Brain pericyte (primary cell): ENCODE measurements around the gene TOX3.

Experiments used
- DNase-seq: peaks from one replicate; pipeline ENCODE4 v3.0.0-alpha.2; 2012; ENCODE audit warnings: low read depth, low spot score

TOX3 gene

GRCh38 chr16:52451971-52452421, 94.9 kb downstream of the TOX3 start:
- no peak for DNase-seq

GRCh38 chr16:52450916-52451315, 96.0 kb downstream of the TOX3 start:
- no peak for DNase-seq

- no peak for DNase-seq
Observed at GRCh38 chr16:52450241-52450640, 96.7 kb downstream of the TOX3 start.

GRCh38 chr16:52446080-52446479, 100.9 kb downstream of the TOX3 start:
- DNase-seq: no peak

GRCh38 chr16:52441886-52442285, 105.1 kb downstream of the TOX3 start:
- no peak for DNase-seq

GRCh38 chr16:52440248-52440647, 106.7 kb downstream of the TOX3 start:
- DNase-seq: no peak

GRCh38 chr16:52439750-52440149, 107.2 kb downstream of the TOX3 start:
- DNase-seq: no peak

- no peak for DNase-seq
Observed at GRCh38 chr16:52439171-52439701, 107.7 kb downstream of the TOX3 start.

- DNase-seq: no peak
Observed at GRCh38 chr16:52437277-52437670, 109.7 kb downstream of the TOX3 start.

- DNase-seq: no peak
Observed at GRCh38 chr16:52436339-52437276, 110.3 kb downstream of the TOX3 start.

- DNase-seq: no peak
Observed at GRCh38 chr16:52434224-52434623, 112.7 kb downstream of the TOX3 start.

GRCh38 chr16:52433643-52434042, 113.3 kb downstream of the TOX3 start:
- no peak for DNase-seq

- no peak for DNase-seq
Observed at GRCh38 chr16:52424591-52424990, 122.4 kb downstream of the TOX3 start.

GRCh38 chr16:52422307-52422706, 124.6 kb downstream of the TOX3 start:
- DNase-seq: no peak

- no peak for DNase-seq
Observed at GRCh38 chr16:52418201-52418600, 128.7 kb downstream of the TOX3 start.

GRCh38 chr16:52416888-52417287, 130.1 kb downstream of the TOX3 start:
- no peak for DNase-seq

- no peak for DNase-seq
Observed at GRCh38 chr16:52411011-52411410, 135.9 kb downstream of the TOX3 start.

- DNase-seq: no peak
Observed at GRCh38 chr16:52408191-52408845, 138.6 kb downstream of the TOX3 start.

GRCh38 chr16:52407778-52408177, 139.2 kb downstream of the TOX3 start:
- DNase-seq: no peak

GRCh38 chr16:52405441-52405840, 141.5 kb downstream of the TOX3 start:
- no peak for DNase-seq

GRCh38 chr16:52404546-52404945, 142.4 kb downstream of the TOX3 start:
- no peak for DNase-seq

- DNase-seq: no peak
Observed at GRCh38 chr16:52399116-52399515, 147.8 kb downstream of the TOX3 start.
